Measurements from ENCODE around the gene OTOA. TPM values are rescaled to one million over a fixed set of nuclear protein-coding genes. Genes with fewer than 3 reads are reported as not detected.

OTOA gene
- polyA plus RNA-seq, 3 donors: 0.11 to 0.23 (median 0.21) TPM

Small RNAs within 50 kb of the gene (small RNA-seq; reads per million reads assigned to genes)
- gene RNU6-1005P (ENCODE audit: insufficient read length, low read depth): 1.2 reads per million
- gene RNU6-196P (ENCODE audit: insufficient read length, low read depth): not detected

Other genes starting within 250 kb of the OTOA start
- 100 to 1,000 TPM; 181 to 400 (median 373) TPM for gene METTL9, start 64.4 kb upstream of the OTOA start, polyA plus RNA-seq
- 100 to 1,000 TPM in 2 of 3 donors, 10 to 100 TPM in 1; 86.2 to 276 (median 159) TPM for gene IGSF6, start 11.4 kb upstream of the OTOA start, polyA plus RNA-seq
- gene NPIPB4, start 193.8 kb downstream of the OTOA start, polyA plus RNA-seq: 10 to 100 TPM in 1 of 3 donors, under 1 TPM in 2; 0.17 to 87.7 (median 0.55) TPM